K562 (cell line): ENCODE measurements around the gene SLC35B1. TPM values are rescaled to one million over a fixed set of nuclear protein-coding genes. Genes with fewer than 3 reads are reported as not detected.

ENCODE experiments used
- CCAR2 ChIP-seq: fragments of 200-400 bp; formaldehyde crosslinking; IDR thresholded peaks from 2 replicates; pipeline ENCODE4 v1.6.1; 2017; ENCODE audit warnings: mild to moderate bottlenecking, low read depth, low read length
- CXXC5 ChIP-seq: fragments of 250-450 bp; sonication (Bioruptor Pico); IDR thresholded peaks from 2 replicates; pipeline ENCODE4 v1.8.0; 2022; ENCODE audit warnings: inconsistent platforms, mild to moderate bottlenecking, moderate library complexity
- EHMT2 ChIP-seq: fragments of 450-650 bp; IDR thresholded peaks from 2 replicates; pipeline ENCODE4 v1.6.1; 2018; ENCODE audit warnings: antibody characterized with exemption
- FOXO4 ChIP-seq: fragments of 450-650 bp; formaldehyde crosslinking; IDR thresholded peaks from 2 replicates; pipeline ENCODE4 v1.4.0; 2020; ENCODE audit warnings: mild to moderate bottlenecking, moderate library complexity
- GMEB1 ChIP-seq: fragments of 250-450 bp; sonication (Bioruptor Pico); IDR thresholded peaks from 2 replicates; pipeline ENCODE4 v1.4.0; 2020; ENCODE audit warnings: mild to moderate bottlenecking
- HBP1 ChIP-seq: fragments of 450-650 bp; formaldehyde crosslinking; IDR thresholded peaks from 2 replicates; pipeline ENCODE4 v1.4.0; 2022; ENCODE audit warnings: missing genetic modification characterization
- HNRNPUL1 ChIP-seq: fragments of 200-400 bp; formaldehyde crosslinking; IDR thresholded peaks from 2 replicates; pipeline ENCODE4 v1.6.1; 2017; ENCODE audit warnings: low read length
- MLX ChIP-seq, 2 experiments: fragments of 450-650 bp in 1 of 2; sonication (generic) in 1 of 2; formaldehyde crosslinking; conservative IDR thresholded peaks; 2 replicates each; pipeline versions ENCODE4 v1.4.0 to v1.8.1; 2020 to 2022; ENCODE audit warnings: mild to moderate bottlenecking in 1 of 2, missing genetic modification reagents in 1 of 2
- MTA3 ChIP-seq: fragments of 450-650 bp; formaldehyde crosslinking; IDR thresholded peaks from 2 replicates; pipeline ENCODE4 v1.6.1; 2017; ENCODE audit warnings: mild to moderate bottlenecking, borderline replicate concordance
- MYNN ChIP-seq, 2 experiments: sonication (generic); formaldehyde crosslinking in 1 of 2; IDR thresholded peaks; 2 replicates each; pipeline versions ENCODE4 v1.5.0 to v1.6.1; 2016 to 2020; ENCODE audit warnings: antibody characterized with exemption in 1 of 2, missing genetic modification reagents in 1 of 2
- POLR3G ChIP-seq: IDR thresholded peaks from 2 replicates; pipeline ENCODE4 v1.6.1; 2011; ENCODE audit not compliant: insufficient read length, insufficient replicate concordance; ENCODE audit errors: extremely low read depth
- SMARCC2 ChIP-seq: fragments of 450-650 bp; IDR thresholded peaks from 2 replicates; pipeline ENCODE4 v1.6.1; 2017; ENCODE audit warnings: antibody characterized with exemption, moderate library complexity, mild to moderate bottlenecking, low read depth
- THRA ChIP-seq: fragments of 450-650 bp; IDR thresholded peaks from 2 replicates; pipeline ENCODE4 v1.6.1; 2017; ENCODE audit warnings: mild to moderate bottlenecking, moderate library complexity
- THRB ChIP-seq: fragments of 450-650 bp; formaldehyde crosslinking; conservative IDR thresholded peaks from 2 replicates; pipeline ENCODE4 v1.4.0; 2022; ENCODE audit warnings: mild to moderate bottlenecking, missing genetic modification characterization
- ZNF175 ChIP-seq: fragments of 200-800 bp; sonication (Bioruptor generic); IDR thresholded peaks from 2 replicates; pipeline ENCODE4 v1.6.1; 2016; ENCODE audit warnings: low read depth, mild to moderate bottlenecking, missing genetic modification characterization, missing compliant biosample characterization
- ZNF239 ChIP-seq: fragments of 250-450 bp; sonication (Bioruptor Pico); IDR thresholded peaks from 2 replicates; pipeline ENCODE4 v1.4.0; 2020; ENCODE audit warnings: mild to moderate bottlenecking
- ZNF408 ChIP-seq: fragments of 250-450 bp; sonication (Bioruptor Pico); IDR thresholded peaks from 2 replicates; pipeline ENCODE4 v1.4.0; 2020; ENCODE audit warnings: low read depth, mild to moderate bottlenecking, moderate library complexity
- ZNF696 ChIP-seq: fragments of 250-450 bp; sonication (Bioruptor Pico); conservative IDR thresholded peaks from 2 replicates; pipeline ENCODE4 v1.4.0; 2020; ENCODE audit warnings: mild to moderate bottlenecking, moderate library complexity
- polyA plus RNA-seq, 8 experiments: library from polyadenylated mRNA; depleted of rRNA in 4 of 8; stranded (reverse) in 5 of 8; unstranded in 3 of 8; fragments of >200 nt; fragmentation: Nextera tagmentation in 2 of 8; fragmentation: Illumina TruSeq in 1 of 8; extraction: Ambion mirVana in 2 of 8; extraction: Trizol in 1 of 8; gene quantifications; 2 replicates each; pipeline versions ENCODE4 v1.2.1 to v1.2.3, GENCODE V29; 2011 to 2014; ENCODE audit warnings: inconsistent platforms in 1 of 8, missing spikeins in 1 of 8
- total RNA-seq, 7 experiments: library from RNA; depleted of rRNA in 6 of 7; stranded (reverse); fragments of >200 nt in 6 of 7; fragmentation: Illumina TruSeq in 2 of 7; extraction: Trizol in 2 of 7; gene quantifications; 2 replicates each; pipeline versions ENCODE4 v1.2.1 to v1.2.3, GENCODE V29; 2011 to 2021; ENCODE audit warnings: low replicate concordance in 1 of 7

Gene SLC35B1
- total and polyA plus RNA-seq, 9 of the 15 experiments (the other 6 are each of a cell fraction or from before 2014, with no cell fraction given): 51.4 to 87.9 (median 66.3) TPM

GRCh38 chr17:49677933-49678847 is 29.6 kb downstream of the SLC35B1 start, which contains the start of gene SPOP (continued):
- no peak for TF ChIP-seq SMARCC2
- no peak for TF ChIP-seq THRB (CRISPR knock-in tag)
- no peak for TF ChIP-seq MLX (CRISPR knock-in tag; conservative IDR thresholded peaks at IDR 0.05)
- peak; percentile 93 for TF ChIP-seq CXXC5 (CRISPR knock-in tag)
- TF ChIP-seq ZNF239: no peak
- TF ChIP-seq ZNF696 (CRISPR knock-in tag): no peak
- no peak for TF ChIP-seq HBP1 (CRISPR knock-in tag)
- TF ChIP-seq HNRNPUL1: no peak
- TF ChIP-seq ZNF175: no peak
- no peak for TF ChIP-seq EHMT2
- TF ChIP-seq FOXO4 (CRISPR knock-in tag): no peak
- TF ChIP-seq THRA: no peak
- TF ChIP-seq MYNN (IDR thresholded peaks at IDR 0.05): peak; percentile 91
- TF ChIP-seq MYNN (CRISPR knock-in tag; IDR thresholded peaks at IDR 0.05): no peak
- TF ChIP-seq GMEB1 (CRISPR knock-in tag): peak; percentile 98
- TF ChIP-seq ZNF408 (CRISPR knock-in tag): no peak
- TF ChIP-seq MTA3: 0 out of 2 replicates have a peak, but pooled peaks have one; percentile 9
- no peak for TF ChIP-seq CCAR2
- TF ChIP-seq POLR3G: no peak
